WTC11 (cell line): ENCODE data around the gene DAB2. TPM values are rescaled to one million over a fixed set of nuclear protein-coding genes. Genes with fewer than 3 reads are reported as not detected.

ENCODE experiments used
- ATAC-seq: fragments of 200-7000 bp; cut with Tn5 transposase; 2 replicates; pipeline ENCODE4 v1.10.0; 2021; ENCODE audit warnings: mild to moderate bottlenecking, moderate library complexity
- CTCF ChIA-PET: fragments of 300-600 bp; sonication (Branson Sonifier 250); formaldehyde crosslinking; loops from one replicate; lab custom pipeline; 2021; ENCODE audit warnings: antibody characterized with exemption; lab: Charles Lee
- POLR2A ChIA-PET: fragments of 350-600 bp; sonication (Branson Sonifier 250); formaldehyde crosslinking; loops from one replicate; lab custom pipeline; 2021; ENCODE audit warnings: antibody characterized with exemption; lab: Charles Lee
- DNase-seq: peaks from one replicate; pipeline ENCODE4 v3.0.0; 2021; ENCODE audit warnings: low spot score
- H3K27ac Mint-ChIP-seq: 2 replicates; pipeline ENCODE4 v1.8.0; 2021; ENCODE audit warnings: mixed read lengths
- H3K27me3 Mint-ChIP-seq: 2 replicates; pipeline ENCODE4 v1.8.0; 2021; ENCODE audit warnings: low read depth, mild to moderate bottlenecking, moderate library complexity, mixed read lengths
- H3K36me3 Mint-ChIP-seq: 2 replicates; pipeline ENCODE4 v1.8.0; 2021; ENCODE audit warnings: mixed read lengths
- H3K4me1 Mint-ChIP-seq: 2 replicates; pipeline ENCODE4 v1.8.0; 2022; ENCODE audit warnings: mixed read lengths
- H3K4me3 Mint-ChIP-seq: 2 replicates; pipeline ENCODE4 v1.8.0; 2021; ENCODE audit warnings: mild to moderate bottlenecking, moderate library complexity, mixed read lengths
- H3K9me3 Mint-ChIP-seq: 2 replicates; pipeline ENCODE4 v1.8.0; 2021; ENCODE audit warnings: mixed read lengths
- CBFB ChIP-seq: sonication (generic); formaldehyde crosslinking; IDR thresholded peaks from 2 replicates; pipeline ENCODE4 v1.8.1; 2022; ENCODE audit warnings: mild to moderate bottlenecking, low read depth, missing genetic modification reagents
- FOXJ3 ChIP-seq: sonication (generic); formaldehyde crosslinking; IDR thresholded peaks from 2 replicates; pipeline ENCODE4 v1.9.0; 2021; ENCODE audit warnings: missing genetic modification reagents, mild to moderate bottlenecking, borderline replicate concordance
- JAZF1 ChIP-seq: fragments of 250-450 bp; sonication (Bioruptor Pico); IDR thresholded peaks from 2 replicates; pipeline ENCODE4 v1.9.0; 2021; ENCODE audit warnings: moderate library complexity, mild to moderate bottlenecking, inconsistent platforms
- MYBL2 ChIP-seq: sonication (generic); formaldehyde crosslinking; IDR thresholded peaks from 2 replicates; pipeline ENCODE4 v1.8.1; 2023; ENCODE audit warnings: mild to moderate bottlenecking, moderate library complexity, missing genetic modification reagents
- NR3C1 ChIP-seq: sonication (generic); formaldehyde crosslinking; conservative IDR thresholded peaks from 2 replicates; pipeline ENCODE4 v1.8.1; 2023; ENCODE audit warnings: low read depth, mild to moderate bottlenecking, missing genetic modification reagents
- SP1 ChIP-seq: sonication (generic); formaldehyde crosslinking; conservative IDR thresholded peaks from 2 replicates; pipeline ENCODE4 v1.8.1; 2022; ENCODE audit warnings: missing genetic modification reagents
- ZBTB21 ChIP-seq: sonication (generic); formaldehyde crosslinking; IDR thresholded peaks from 2 replicates; pipeline ENCODE4 v1.8.1; 2023; ENCODE audit warnings: mild to moderate bottlenecking, missing genetic modification reagents, borderline replicate concordance
- ZNF232 ChIP-seq: sonication (generic); formaldehyde crosslinking; IDR thresholded peaks from 2 replicates; pipeline ENCODE4 v1.8.0; 2022; ENCODE audit warnings: mild to moderate bottlenecking, missing genetic modification reagents
- ZNF423 ChIP-seq: fragments of 250-450 bp; sonication (Bioruptor Pico); IDR thresholded peaks from 2 replicates; pipeline ENCODE4 v2.1.2; 2022; ENCODE audit warnings: mild to moderate bottlenecking, moderate library complexity
- total RNA-seq: library from RNA; stranded (reverse); gene quantifications from 3 replicates; pipeline ENCODE4 v1.2.3, GENCODE V29; 2021
- TF ChIP-seq, protein P1 (sequence below): sonication (generic); formaldehyde crosslinking; IDR thresholded peaks from 2 replicates; pipeline ENCODE4 v1.8.1; 2023; ENCODE audit warnings: mild to moderate bottlenecking, missing genetic modification reagents, moderate library complexity
- TF ChIP-seq, protein P2 (sequence below): sonication (generic); formaldehyde crosslinking; conservative IDR thresholded peaks from 2 replicates; pipeline ENCODE4 v1.8.1; 2023; ENCODE audit warnings: mild to moderate bottlenecking, low read depth, missing genetic modification reagents, moderate library complexity
- TF ChIP-seq, protein P3 (sequence below): sonication (generic); formaldehyde crosslinking; IDR thresholded peaks from 2 replicates; pipeline ENCODE4 v1.8.0; 2022; ENCODE audit warnings: missing genetic modification reagents
- TF ChIP-seq, protein P4 (sequence below): sonication (generic); formaldehyde crosslinking; IDR thresholded peaks from 2 replicates; pipeline ENCODE4 v1.8.0; 2023; ENCODE audit warnings: missing genetic modification reagents
- TF ChIP-seq, protein P5 (sequence below): fragments of 250-450 bp; sonication (Bioruptor Pico); conservative IDR thresholded peaks from 2 replicates; pipeline ENCODE4 v1.9.0; 2021; ENCODE audit warnings: mild to moderate bottlenecking

DAB2 gene
- total RNA-seq, 1 experiment from 2014 or later = 7.2 TPM

DNA sequence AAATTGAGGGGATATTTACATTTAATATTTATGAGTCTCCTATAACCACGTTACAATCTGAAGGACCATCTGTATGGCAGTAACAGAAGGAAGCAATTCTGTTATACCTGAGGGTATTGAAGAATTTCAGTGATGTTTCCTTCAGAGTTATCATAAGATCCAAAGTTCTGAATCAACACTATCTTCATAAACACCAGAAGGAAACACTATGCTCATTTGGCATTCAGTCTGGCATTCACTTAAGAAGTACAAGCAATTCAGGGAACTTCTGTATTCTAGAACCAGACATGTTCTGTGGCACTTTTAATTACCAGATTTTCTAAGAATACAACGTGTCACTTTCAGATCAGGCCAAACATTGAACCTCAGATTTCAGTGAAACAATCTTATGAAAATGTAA is 9.6 kb downstream of the DAB2 start:
- no peaks in the 10 kb centered on the region for H3K9me3 Mint-ChIP-seq
- H3K27me3 Mint-ChIP-seq = no peaks in the 10 kb centered on the region; the same call in 1 of the 2 replicates
- no peak overlapping the region for H3K27ac Mint-ChIP-seq
- H3K36me3 Mint-ChIP-seq = no peaks in the 10 kb centered on the region
- ChIA-PET CTCF (interaction anchor here (1.5 kb wide), 1 partner anchor 10 kb away, joined by 6 read pairs; the partner anchor contains the start of gene DAB2), POLR2A (no interaction called here)
- ATAC-seq (no peak), DNase-seq (no peak)
- TF ChIP-seq, protein P1, sequence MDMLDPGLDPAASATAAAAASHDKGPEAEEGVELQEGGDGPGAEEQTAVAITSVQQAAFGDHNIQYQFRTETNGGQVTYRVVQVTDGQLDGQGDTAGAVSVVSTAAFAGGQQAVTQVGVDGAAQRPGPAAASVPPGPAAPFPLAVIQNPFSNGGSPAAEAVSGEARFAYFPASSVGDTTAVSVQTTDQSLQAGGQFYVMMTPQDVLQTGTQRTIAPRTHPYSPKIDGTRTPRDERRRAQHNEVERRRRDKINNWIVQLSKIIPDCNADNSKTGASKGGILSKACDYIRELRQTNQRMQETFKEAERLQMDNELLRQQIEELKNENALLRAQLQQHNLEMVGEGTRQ (CRISPR knock-in tag) = no peak
- TF ChIP-seq SP1 (CRISPR knock-in tag) (no peak), FOXJ3 (CRISPR knock-in tag) (no peak), NR3C1 (CRISPR knock-in tag) (no peak)
- TF ChIP-seq, protein P2, sequence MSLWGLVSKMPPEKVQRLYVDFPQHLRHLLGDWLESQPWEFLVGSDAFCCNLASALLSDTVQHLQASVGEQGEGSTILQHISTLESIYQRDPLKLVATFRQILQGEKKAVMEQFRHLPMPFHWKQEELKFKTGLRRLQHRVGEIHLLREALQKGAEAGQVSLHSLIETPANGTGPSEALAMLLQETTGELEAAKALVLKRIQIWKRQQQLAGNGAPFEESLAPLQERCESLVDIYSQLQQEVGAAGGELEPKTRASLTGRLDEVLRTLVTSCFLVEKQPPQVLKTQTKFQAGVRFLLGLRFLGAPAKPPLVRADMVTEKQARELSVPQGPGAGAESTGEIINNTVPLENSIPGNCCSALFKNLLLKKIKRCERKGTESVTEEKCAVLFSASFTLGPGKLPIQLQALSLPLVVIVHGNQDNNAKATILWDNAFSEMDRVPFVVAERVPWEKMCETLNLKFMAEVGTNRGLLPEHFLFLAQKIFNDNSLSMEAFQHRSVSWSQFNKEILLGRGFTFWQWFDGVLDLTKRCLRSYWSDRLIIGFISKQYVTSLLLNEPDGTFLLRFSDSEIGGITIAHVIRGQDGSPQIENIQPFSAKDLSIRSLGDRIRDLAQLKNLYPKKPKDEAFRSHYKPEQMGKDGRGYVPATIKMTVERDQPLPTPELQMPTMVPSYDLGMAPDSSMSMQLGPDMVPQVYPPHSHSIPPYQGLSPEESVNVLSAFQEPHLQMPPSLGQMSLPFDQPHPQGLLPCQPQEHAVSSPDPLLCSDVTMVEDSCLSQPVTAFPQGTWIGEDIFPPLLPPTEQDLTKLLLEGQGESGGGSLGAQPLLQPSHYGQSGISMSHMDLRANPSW (CRISPR knock-in tag) = no peak
- TF ChIP-seq, protein P3, sequence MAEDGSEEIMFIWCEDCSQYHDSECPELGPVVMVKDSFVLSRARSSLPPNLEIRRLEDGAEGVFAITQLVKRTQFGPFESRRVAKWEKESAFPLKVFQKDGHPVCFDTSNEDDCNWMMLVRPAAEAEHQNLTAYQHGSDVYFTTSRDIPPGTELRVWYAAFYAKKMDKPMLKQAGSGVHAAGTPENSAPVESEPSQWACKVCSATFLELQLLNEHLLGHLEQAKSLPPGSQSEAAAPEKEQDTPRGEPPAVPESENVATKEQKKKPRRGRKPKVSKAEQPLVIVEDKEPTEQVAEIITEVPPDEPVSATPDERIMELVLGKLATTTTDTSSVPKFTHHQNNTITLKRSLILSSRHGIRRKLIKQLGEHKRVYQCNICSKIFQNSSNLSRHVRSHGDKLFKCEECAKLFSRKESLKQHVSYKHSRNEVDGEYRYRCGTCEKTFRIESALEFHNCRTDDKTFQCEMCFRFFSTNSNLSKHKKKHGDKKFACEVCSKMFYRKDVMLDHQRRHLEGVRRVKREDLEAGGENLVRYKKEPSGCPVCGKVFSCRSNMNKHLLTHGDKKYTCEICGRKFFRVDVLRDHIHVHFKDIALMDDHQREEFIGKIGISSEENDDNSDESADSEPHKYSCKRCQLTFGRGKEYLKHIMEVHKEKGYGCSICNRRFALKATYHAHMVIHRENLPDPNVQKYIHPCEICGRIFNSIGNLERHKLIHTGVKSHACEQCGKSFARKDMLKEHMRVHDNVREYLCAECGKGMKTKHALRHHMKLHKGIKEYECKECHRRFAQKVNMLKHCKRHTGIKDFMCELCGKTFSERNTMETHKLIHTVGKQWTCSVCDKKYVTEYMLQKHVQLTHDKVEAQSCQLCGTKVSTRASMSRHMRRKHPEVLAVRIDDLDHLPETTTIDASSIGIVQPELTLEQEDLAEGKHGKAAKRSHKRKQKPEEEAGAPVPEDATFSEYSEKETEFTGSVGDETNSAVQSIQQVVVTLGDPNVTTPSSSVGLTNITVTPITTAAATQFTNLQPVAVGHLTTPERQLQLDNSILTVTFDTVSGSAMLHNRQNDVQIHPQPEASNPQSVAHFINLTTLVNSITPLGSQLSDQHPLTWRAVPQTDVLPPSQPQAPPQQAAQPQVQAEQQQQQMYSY (CRISPR knock-in tag) = no peak
- peaks cover 39% of the 10 kb centered on the region for H3K4me1 Mint-ChIP-seq
- no peak overlapping the region for H3K4me3 Mint-ChIP-seq

DNA sequence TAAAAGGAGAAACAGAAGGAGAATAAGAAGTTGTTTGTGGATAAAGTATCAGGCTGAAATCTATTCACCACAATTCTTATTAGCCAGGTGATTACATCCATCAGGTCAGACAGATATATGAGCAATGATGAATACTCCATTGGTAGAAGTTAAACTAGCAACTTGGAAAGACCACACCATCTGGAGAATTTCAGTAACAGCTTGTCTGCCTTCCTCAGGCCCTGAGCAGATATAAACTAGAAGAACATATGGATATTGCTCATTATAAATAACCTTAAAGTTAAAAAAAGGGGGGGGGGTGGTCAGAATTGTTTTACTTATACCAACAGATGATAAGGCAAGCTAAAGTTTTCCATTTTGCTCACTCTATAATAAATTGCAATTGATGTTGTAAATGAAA is 10.4 kb downstream of the DAB2 start:
- no peaks in the 10 kb centered on the region for H3K9me3 Mint-ChIP-seq
- ATAC-seq = no peak
- H3K27ac Mint-ChIP-seq = no peak overlapping the region
- DNase-seq = no peak
- no peak for TF ChIP-seq ZNF232 (CRISPR knock-in tag)
- TF ChIP-seq CBFB (CRISPR knock-in tag) = no peak
- TF ChIP-seq, protein P4, sequence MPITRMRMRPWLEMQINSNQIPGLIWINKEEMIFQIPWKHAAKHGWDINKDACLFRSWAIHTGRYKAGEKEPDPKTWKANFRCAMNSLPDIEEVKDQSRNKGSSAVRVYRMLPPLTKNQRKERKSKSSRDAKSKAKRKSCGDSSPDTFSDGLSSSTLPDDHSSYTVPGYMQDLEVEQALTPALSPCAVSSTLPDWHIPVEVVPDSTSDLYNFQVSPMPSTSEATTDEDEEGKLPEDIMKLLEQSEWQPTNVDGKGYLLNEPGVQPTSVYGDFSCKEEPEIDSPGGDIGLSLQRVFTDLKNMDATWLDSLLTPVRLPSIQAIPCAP = no peak
- TF ChIP-seq, protein P3 (CRISPR knock-in tag) = no peak
- TF ChIP-seq, protein P5, sequence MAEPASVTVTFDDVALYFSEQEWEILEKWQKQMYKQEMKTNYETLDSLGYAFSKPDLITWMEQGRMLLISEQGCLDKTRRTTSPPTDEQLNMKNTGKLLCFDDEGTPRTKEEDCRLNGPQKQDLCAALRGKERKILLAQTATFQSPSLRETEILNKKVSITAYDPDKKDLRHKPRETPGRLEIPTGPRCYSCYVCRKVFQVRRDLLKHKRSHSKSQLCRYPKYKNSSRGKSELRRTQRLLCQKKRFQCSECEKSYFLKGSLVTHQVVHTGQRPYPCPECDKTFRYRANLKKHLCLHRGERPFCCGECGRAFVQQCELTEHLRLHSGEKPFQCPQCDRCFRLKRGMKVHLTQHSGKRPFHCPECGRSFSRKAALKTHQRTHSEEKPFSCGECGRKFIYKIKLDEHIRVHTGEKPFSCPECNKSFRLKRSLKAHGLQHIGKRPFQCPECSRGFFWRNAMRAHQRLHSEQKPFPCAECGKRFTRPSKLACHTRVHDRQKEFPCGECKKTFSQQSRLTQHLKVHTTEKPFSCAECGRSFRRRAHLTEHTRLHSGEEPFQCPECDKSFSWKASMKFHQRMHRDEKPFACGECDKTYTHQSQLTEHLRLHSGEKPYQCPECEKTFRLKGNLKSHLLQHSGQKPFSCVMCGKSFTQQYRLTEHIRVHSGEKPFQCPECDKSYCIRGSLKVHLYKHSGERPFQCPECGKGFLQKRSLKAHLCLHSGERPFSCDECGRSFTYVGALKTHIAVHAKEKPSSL (CRISPR knock-in tag) = no peak
- no peak for TF ChIP-seq ZNF423 (CRISPR knock-in tag)
- no peak for TF ChIP-seq ZBTB21 (CRISPR knock-in tag)
- TF ChIP-seq JAZF1 (CRISPR knock-in tag) = no peak
- no peak for TF ChIP-seq MYBL2 (CRISPR knock-in tag)
- POLR2A ChIA-PET = no interaction called here
- no peaks in the 10 kb centered on the region for H3K36me3 Mint-ChIP-seq
- no peaks in the 10 kb centered on the region; the same call in 1 of the 2 replicates for H3K27me3 Mint-ChIP-seq
- no peak overlapping the region for H3K4me3 Mint-ChIP-seq
- H3K4me1 Mint-ChIP-seq = peaks cover 39% of the 10 kb centered on the region
- CTCF ChIA-PET = interaction anchor here (1.9 kb wide), 1 partner anchor 10 kb away, joined by 7 read pairs; the partner anchor contains the start of gene DAB2
